Measurements from ENCODE around the gene CARD9.

GRCh38 chr9:136357202-136357725 is 16.2 kb downstream of the CARD9 start:
- TF ChIP-seq EZH2phosphoT487 (IDR thresholded peaks at IDR 0.05; ENCODE audit: insufficient read depth, low read depth) (no peak), EZH2 (IDR thresholded peaks at IDR 0.05; ENCODE audit: insufficient read depth, poor library complexity, severe bottlenecking) (no peak)
